ENCODE measurements around the gene CHCHD6. TPM values are rescaled to one million over a fixed set of nuclear protein-coding genes. Genes with fewer than 3 reads are reported as not detected.
A peak's percentile ranks its signal among the peaks of the same experiment; 100 is the strongest.

The CHCHD6 gene
- total RNA-seq, 1 donor from 2014 or later = 15.7 TPM

DNA sequence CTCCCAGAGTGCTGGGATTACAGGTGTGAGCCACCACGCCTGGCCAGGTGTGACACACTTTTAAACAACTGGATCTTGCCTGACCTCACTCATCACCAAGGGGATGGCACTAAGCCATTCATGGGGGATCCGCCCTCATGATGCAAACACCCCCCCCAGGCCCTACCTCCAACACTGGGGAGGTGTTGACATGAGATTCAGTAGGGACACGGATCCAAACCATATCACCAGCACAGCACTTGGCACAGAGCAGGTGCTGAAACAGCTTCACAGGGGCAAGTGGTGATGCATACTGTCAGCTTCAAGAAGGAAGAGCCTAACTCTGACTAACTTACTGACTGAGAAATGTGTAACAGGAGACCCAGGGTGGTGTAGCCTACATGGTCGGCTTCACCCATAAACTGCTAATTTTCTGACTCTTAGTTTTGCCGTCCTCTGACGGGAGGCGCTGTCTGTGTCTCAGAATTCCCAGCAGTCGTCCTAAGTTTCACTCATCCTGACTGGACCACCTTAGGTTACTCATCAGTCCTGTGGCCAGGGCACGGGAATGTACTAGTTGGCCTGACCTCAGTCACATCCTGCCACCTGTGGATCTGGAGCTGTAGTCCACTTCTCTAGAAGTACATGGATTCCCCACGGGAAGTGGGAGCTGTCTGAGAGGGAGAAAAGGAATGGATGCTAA lies 197.0 kb downstream of the CHCHD6 start:
- intact Hi-C loops (cut with micrococcal nuclease) = no loop called here
- no peaks in the 10 kb centered on the region for H3K4me1 Mint-ChIP-seq (ENCODE audit: low read depth)
- H3K36me3 Mint-ChIP-seq (ENCODE audit: low read depth) = no peaks in the 10 kb centered on the region
- no peak for DNase-seq (ENCODE audit: low spot score)
- no peaks in the 10 kb centered on the region for H3K27me3 Mint-ChIP-seq (ENCODE audit: low read depth)
- H3K9me3 Mint-ChIP-seq = no peaks in the 10 kb centered on the region
- no peak overlapping the region for H3K27ac Mint-ChIP-seq
- H3K4me3 Mint-ChIP-seq (ENCODE audit: low read depth) = no peak overlapping the region

DNA sequence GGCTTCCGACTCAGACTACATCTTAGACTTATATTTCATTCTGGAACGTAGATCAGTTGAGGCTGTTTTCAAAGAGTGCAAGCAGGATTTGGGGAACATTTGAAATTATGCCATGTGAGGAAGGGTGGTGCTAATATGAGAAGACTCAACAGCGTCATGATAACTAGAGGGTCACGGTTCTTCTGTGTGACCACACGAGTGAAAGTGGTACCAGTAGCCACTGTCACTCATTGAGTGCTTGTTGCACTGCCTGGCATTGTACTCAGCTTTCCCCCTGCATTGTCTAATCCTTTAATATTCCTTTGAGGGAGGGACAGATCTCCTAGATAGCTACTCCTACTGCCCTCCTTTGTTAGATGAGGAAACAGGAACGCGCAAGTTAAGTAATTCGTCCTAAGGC lies 197.6 kb downstream of the CHCHD6 start:
- H3K4me3 Mint-ChIP-seq (ENCODE audit: low read depth) = no peak overlapping the region
- H3K36me3 Mint-ChIP-seq (ENCODE audit: low read depth) = no peaks in the 10 kb centered on the region
- intact Hi-C loops (cut with micrococcal nuclease) = no loop called here
- H3K27me3 Mint-ChIP-seq (ENCODE audit: low read depth) = no peaks in the 10 kb centered on the region
- no peaks in the 10 kb centered on the region for H3K9me3 Mint-ChIP-seq
- no peak overlapping the region for H3K27ac Mint-ChIP-seq
- H3K4me1 Mint-ChIP-seq (ENCODE audit: low read depth) = no peaks in the 10 kb centered on the region
- no peak for DNase-seq (ENCODE audit: low spot score)

GRCh38 chr3:126903521-126903920 lies 199.5 kb downstream of the CHCHD6 start:
- DNase-seq (ENCODE audit: low spot score) = no peak
- Mint-ChIP-seq H3K4me3 (ENCODE audit: low read depth) (no peak overlapping the region), H3K9me3 (no peaks in the 10 kb centered on the region), H3K27ac (no peak overlapping the region), H3K4me1 (ENCODE audit: low read depth) (peaks cover 2% of the 10 kb centered on the region), H3K27me3 (ENCODE audit: low read depth) (no peaks in the 10 kb centered on the region), H3K36me3 (ENCODE audit: low read depth) (no peaks in the 10 kb centered on the region)
- intact Hi-C loops (cut with micrococcal nuclease) = no loop called here

DNA sequence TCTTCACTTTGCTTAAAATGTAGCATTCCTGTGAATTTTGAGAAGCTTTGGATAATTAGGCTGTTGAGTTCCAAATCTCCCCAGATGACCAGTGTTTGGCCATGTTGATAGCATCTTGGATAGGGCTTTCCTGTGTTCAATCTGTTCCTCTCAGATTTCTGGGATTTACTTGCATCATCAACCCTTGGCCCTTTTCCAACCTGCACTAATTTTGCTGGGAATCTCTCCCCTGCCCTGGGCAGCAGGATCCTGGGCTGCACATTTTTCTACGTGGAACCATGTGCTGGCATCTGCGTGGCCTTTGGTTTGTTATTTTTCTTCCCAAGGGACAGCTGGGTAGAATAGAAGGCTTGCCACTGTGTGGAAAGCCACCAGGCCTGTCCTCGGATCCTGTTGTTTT lies 203.5 kb downstream of the CHCHD6 start:
- intact Hi-C loops (cut with micrococcal nuclease) = no loop called here
- DNase-seq (ENCODE audit: low spot score) = no peak
- Mint-ChIP-seq H3K4me1 (ENCODE audit: low read depth) (peaks cover 37% of the 10 kb centered on the region), H3K4me3 (ENCODE audit: low read depth) (no peak overlapping the region), H3K27me3 (ENCODE audit: low read depth) (no peaks in the 10 kb centered on the region), H3K27ac (no peak overlapping the region), H3K9me3 (no peaks in the 10 kb centered on the region), H3K36me3 (ENCODE audit: low read depth) (peaks cover 10% of the 10 kb centered on the region)

- H3K36me3 Mint-ChIP-seq (ENCODE audit: low read depth) = peaks cover 10% of the 10 kb centered on the region
- H3K27me3 Mint-ChIP-seq (ENCODE audit: low read depth) = no peaks in the 10 kb centered on the region
These were observed 204.8 kb downstream of the CHCHD6 start for GRCh38 chr3:126908752-126909275.

DNA sequence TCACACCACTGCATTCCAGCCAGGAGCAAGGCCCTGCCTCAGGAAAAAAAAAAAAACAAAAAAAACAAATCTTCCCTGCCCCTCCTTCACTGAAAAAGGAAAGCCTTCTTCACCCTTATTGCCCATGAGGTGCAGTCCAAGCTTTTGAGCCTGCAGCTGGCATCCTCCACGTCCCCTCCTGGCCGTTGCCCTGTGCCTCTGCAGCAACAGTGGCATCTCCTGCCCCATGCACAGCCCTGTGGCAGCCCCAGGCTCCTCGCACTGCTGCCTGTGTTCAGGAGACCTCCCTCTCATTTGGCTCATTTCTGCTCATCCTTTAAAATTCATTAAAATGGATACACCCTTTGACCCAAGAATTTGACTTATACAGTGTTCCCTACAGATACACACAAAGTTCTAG lies 206.2 kb downstream of the CHCHD6 start:
- intact Hi-C loops (cut with micrococcal nuclease) = no loop called here
- Mint-ChIP-seq H3K27me3 (ENCODE audit: low read depth) (no peaks in the 10 kb centered on the region), H3K27ac (no peak overlapping the region), H3K4me1 (ENCODE audit: low read depth) (peaks cover 48% of the 10 kb centered on the region), H3K36me3 (ENCODE audit: low read depth) (peaks cover 12% of the 10 kb centered on the region), H3K9me3 (no peaks in the 10 kb centered on the region), H3K4me3 (ENCODE audit: low read depth) (no peak overlapping the region)
- DNase-seq (ENCODE audit: low spot score) = no peak

More at GRCh38 chr3:126908752-126909275, 204.8 kb downstream of the CHCHD6 start:
- Mint-ChIP-seq H3K4me3 (ENCODE audit: low read depth) (no peak overlapping the region), H3K27ac (no peak overlapping the region), H3K9me3 (no peaks in the 10 kb centered on the region), H3K4me1 (ENCODE audit: low read depth) (peaks cover 46% of the 10 kb centered on the region)
- DNase-seq (ENCODE audit: low spot score) = no peak
- intact Hi-C loops (cut with micrococcal nuclease) = no loop called here

- H3K4me3 Mint-ChIP-seq (ENCODE audit: low read depth) = peak overlapping the region; percentile 40
- peaks cover 49% of the 10 kb centered on the region for H3K4me1 Mint-ChIP-seq (ENCODE audit: low read depth)
- peak; percentile 76 for DNase-seq (ENCODE audit: low spot score)
- intact Hi-C loops (cut with micrococcal nuclease) = loop anchor here (1.0 kb wide), 1 partner anchor 71 kb away; no protein-coding TSS in a partner anchor
- H3K27me3 Mint-ChIP-seq (ENCODE audit: low read depth) = no peaks in the 10 kb centered on the region
- H3K27ac Mint-ChIP-seq = peak overlapping the region; percentile 76
- H3K36me3 Mint-ChIP-seq (ENCODE audit: low read depth) = peaks cover 15% of the 10 kb centered on the region
- H3K9me3 Mint-ChIP-seq = no peaks in the 10 kb centered on the region
These were observed 207.4 kb downstream of the CHCHD6 start for GRCh38 chr3:126911162-126912026.

DNA sequence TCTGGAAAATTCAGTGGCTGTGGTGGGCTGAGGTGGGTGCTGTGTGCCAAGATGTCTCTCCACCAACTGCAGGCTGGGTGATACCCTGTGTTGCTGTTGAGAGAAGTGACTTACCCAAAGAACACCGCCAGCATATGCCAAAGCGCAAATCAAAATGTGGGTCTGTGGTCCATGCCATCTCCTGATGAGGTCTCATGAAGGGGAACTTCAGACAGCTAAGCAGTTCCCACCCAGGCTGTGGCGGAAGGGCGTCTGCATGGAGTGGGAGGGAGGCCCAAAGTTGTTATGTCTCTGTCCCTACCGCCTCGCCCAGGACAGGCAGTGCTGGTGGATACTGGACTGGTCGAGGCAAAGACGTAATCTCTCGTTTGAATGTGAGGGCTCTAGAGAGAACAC lies 208.0 kb downstream of the CHCHD6 start:
- Mint-ChIP-seq H3K9me3 (no peaks in the 10 kb centered on the region), H3K27me3 (ENCODE audit: low read depth) (no peaks in the 10 kb centered on the region), H3K27ac (peak overlapping the region; percentile 76), H3K4me3 (ENCODE audit: low read depth) (peak overlapping the region; percentile 40), H3K36me3 (ENCODE audit: low read depth) (peaks cover 15% of the 10 kb centered on the region), H3K4me1 (ENCODE audit: low read depth) (peaks cover 49% of the 10 kb centered on the region)
- intact Hi-C loops (cut with micrococcal nuclease) = no loop called here
- no peak for DNase-seq (ENCODE audit: low spot score)

DNA sequence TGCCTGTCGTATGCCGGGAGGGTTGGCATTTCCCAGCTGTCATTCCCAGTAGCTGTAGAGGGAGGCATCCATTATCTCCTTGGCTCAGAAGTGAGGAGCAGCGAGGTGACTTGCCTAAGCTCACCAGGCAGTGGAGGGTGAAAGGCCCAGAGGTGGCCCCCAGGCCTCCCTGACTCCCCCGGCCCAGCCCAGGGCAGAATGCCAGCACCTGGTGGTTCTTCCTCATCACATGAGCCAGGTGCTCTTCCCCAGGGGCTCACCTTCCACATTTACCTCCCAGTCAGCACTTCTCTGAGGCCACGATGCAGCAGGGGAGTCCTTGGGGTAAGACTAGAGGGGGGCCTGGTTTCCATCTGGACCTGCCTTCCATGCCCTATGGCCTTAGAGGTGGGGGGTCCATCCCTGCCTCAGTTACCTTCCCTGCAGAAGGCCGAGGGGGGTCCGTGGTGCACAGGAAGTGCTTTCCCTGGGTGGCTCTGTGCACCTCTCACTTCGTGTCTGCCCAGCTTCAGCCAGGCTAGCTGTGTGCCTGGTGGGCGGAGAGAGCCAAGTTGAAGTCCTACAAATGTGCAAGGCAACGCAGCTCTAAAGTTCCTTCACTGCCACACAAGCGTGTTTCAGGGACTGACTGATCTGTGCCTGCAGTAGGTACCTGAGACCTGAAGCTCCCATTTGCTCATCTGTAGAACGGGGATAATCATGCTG lies 208.6 kb downstream of the CHCHD6 start:
- intact Hi-C loops (cut with micrococcal nuclease) = no loop called here
- Mint-ChIP-seq H3K27me3 (ENCODE audit: low read depth) (no peaks in the 10 kb centered on the region), H3K4me1 (ENCODE audit: low read depth) (peaks cover 49% of the 10 kb centered on the region), H3K36me3 (ENCODE audit: low read depth) (peaks cover 15% of the 10 kb centered on the region), H3K9me3 (no peaks in the 10 kb centered on the region), H3K4me3 (ENCODE audit: low read depth) (no peak overlapping the region), H3K27ac (no peak overlapping the region)
- DNase-seq (ENCODE audit: low spot score) = no peak

DNA sequence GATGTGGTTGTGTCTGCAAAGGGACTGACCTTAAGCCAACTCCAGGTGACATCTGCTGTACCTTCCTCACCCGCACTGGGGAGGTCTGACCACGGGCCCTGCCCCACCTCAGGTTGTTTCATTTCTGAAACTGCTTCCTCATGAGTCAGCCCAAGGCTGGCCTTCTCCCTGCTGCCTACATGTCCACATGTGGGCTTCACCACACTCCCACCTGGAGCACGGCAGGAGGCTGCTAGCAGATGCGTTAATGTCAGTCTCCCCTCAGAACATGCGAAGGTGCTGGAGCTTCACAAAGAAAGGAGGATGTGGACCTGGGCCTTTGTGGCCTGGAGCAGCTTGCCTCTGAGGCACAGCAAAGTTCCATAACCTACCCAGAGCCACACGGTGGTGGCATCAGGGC lies 209.5 kb downstream of the CHCHD6 start:
- no peak overlapping the region for H3K4me3 Mint-ChIP-seq (ENCODE audit: low read depth)
- peaks cover 15% of the 10 kb centered on the region for H3K36me3 Mint-ChIP-seq (ENCODE audit: low read depth)
- no peaks in the 10 kb centered on the region for H3K9me3 Mint-ChIP-seq
- no peak overlapping the region for H3K27ac Mint-ChIP-seq
- DNase-seq (ENCODE audit: low spot score) = no peak
- intact Hi-C loops (cut with micrococcal nuclease) = no loop called here
- no peaks in the 10 kb centered on the region for H3K27me3 Mint-ChIP-seq (ENCODE audit: low read depth)
- peaks cover 47% of the 10 kb centered on the region for H3K4me1 Mint-ChIP-seq (ENCODE audit: low read depth)

DNA sequence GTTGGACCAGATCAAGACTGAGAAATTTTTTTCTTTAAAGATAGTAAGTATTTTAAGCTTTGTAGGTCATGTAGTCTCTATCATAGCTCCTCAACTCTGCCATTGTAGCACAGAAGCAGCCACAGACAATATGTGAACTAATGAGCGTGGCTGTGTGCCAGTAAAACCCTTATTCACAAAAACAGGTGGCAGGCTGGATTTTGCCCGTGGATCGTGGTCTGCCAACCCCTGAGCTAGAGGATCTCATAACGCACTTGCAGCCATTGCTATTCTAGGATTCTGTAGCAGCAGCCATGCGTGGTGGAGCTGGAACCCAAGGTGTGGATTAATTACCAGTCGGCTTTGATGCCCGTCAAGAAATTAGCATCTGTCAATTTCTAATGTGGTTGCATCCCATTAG lies 210.2 kb downstream of the CHCHD6 start:
- intact Hi-C loops (cut with micrococcal nuclease) = no loop called here
- no peak for DNase-seq (ENCODE audit: low spot score)
- H3K27me3 Mint-ChIP-seq (ENCODE audit: low read depth) = no peaks in the 10 kb centered on the region
- no peaks in the 10 kb centered on the region for H3K9me3 Mint-ChIP-seq
- H3K4me3 Mint-ChIP-seq (ENCODE audit: low read depth) = no peak overlapping the region
- peaks cover 40% of the 10 kb centered on the region for H3K4me1 Mint-ChIP-seq (ENCODE audit: low read depth)
- no peak overlapping the region for H3K27ac Mint-ChIP-seq
- H3K36me3 Mint-ChIP-seq (ENCODE audit: low read depth) = peaks cover 14% of the 10 kb centered on the region

GRCh38 chr3:126915015-126915414 lies 211.0 kb downstream of the CHCHD6 start:
- Mint-ChIP-seq H3K4me3 (ENCODE audit: low read depth) (no peak overlapping the region), H3K36me3 (ENCODE audit: low read depth) (peaks cover 9% of the 10 kb centered on the region), H3K27ac (no peak overlapping the region), H3K27me3 (ENCODE audit: low read depth) (peaks cover 4% of the 10 kb centered on the region), H3K4me1 (ENCODE audit: low read depth) (peaks cover 37% of the 10 kb centered on the region), H3K9me3 (peaks cover 3% of the 10 kb centered on the region)
- intact Hi-C loops (cut with micrococcal nuclease) = no loop called here
- no peak for DNase-seq (ENCODE audit: low spot score)

Data from activated T-helper 2 cell treated with anti-CD3 and anti-CD28 coated beads, Interferon-gamma antibody, Interleukin-2, Interleukin-4, amounts not matched to agents 10 μg/mL and 5 μg/mL and 100 μg/mL, durations not matched to agents 14 hours and 24 hours and 36 hours (primary cell).